GM20000 (cell line): Measurements from ENCODE around the gene ST7.

Experiments used
- DNase-seq: peaks from one replicate; pipeline ENCODE4 v3.0.0; 2012; ENCODE audit warnings: low spot score
- TF ChIP-seq, protein P1 (sequence below): IDR thresholded peaks from 2 replicates; pipeline ENCODE4 v1.5.1; 2012; ENCODE audit warnings: mild to moderate bottlenecking, control low read depth; ENCODE audit errors: extremely low read depth, missing control alignments

ST7 gene

DNA sequence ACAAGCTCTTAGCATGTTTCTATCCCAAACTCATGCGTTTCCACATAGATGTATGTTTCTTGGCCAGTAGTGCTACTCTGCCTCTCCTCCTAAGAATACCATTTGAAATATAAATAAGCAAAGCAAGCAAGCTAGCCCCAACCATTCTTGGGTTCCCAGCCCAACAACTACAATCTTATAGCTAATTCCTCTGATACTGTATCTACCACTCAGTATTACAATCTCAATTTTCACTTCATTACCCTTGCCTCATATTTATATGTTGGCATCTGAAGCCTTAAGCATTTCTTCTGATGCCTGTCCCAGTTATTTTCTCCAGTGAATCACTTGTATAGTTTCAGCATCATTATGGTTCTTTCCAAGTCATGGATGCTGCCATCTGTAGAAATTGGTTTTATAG, 181.1 kb downstream of the ST7 start:
- DNase-seq: no peak

GRCh38 chr7:117134889-117135552, 181.7 kb downstream of the ST7 start:
- no peak for DNase-seq
- TF ChIP-seq, protein P1, sequence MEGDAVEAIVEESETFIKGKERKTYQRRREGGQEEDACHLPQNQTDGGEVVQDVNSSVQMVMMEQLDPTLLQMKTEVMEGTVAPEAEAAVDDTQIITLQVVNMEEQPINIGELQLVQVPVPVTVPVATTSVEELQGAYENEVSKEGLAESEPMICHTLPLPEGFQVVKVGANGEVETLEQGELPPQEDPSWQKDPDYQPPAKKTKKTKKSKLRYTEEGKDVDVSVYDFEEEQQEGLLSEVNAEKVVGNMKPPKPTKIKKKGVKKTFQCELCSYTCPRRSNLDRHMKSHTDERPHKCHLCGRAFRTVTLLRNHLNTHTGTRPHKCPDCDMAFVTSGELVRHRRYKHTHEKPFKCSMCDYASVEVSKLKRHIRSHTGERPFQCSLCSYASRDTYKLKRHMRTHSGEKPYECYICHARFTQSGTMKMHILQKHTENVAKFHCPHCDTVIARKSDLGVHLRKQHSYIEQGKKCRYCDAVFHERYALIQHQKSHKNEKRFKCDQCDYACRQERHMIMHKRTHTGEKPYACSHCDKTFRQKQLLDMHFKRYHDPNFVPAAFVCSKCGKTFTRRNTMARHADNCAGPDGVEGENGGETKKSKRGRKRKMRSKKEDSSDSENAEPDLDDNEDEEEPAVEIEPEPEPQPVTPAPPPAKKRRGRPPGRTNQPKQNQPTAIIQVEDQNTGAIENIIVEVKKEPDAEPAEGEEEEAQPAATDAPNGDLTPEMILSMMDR: no peak

More for the DNA sequence above, 181.1 kb downstream of the ST7 start:
- TF ChIP-seq, protein P1: no peak

GRCh38 chr7:117135553-117135891, 182.2 kb downstream of the ST7 start:
- TF ChIP-seq, protein P1: no peak
- DNase-seq: no peak

- DNase-seq: no peak
- TF ChIP-seq, protein P1: no peak
These were observed 184.6 kb downstream of the ST7 start for GRCh38 chr7:117137868-117138267.

GRCh38 chr7:117138495-117138894, 185.2 kb downstream of the ST7 start:
- TF ChIP-seq, protein P1: no peak
- no peak for DNase-seq

- TF ChIP-seq, protein P1: no peak
- DNase-seq: no peak
These were observed 185.7 kb downstream of the ST7 start for GRCh38 chr7:117138981-117139380.

DNA sequence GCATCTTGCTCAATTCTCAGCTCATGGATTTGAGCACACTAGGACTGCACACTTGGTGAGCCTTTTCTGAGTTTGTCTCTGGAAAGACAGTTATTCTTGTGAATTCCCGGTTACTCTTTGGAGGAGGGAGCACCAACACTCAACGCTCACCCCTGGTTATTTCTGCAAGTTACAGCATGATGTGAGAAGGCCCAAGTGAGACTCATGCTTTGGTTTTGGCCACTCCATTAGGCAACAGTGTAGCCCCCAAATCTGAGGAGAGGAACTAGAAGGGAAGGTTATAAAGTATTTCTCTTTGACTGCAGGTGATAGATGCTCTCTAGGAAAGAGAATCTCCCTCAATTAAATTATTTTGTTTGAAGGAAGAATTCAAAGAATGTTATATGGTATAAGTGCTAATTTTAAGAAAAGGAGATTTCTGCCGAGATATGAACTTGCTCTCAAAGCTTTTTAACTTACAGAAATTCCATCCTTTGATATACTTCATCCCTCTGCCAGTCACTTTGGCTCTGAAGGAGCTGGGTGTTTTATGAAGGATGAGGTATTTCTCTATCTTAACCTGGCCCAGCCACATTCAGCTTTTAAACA, 186.2 kb downstream of the ST7 start:
- no peak for DNase-seq
- TF ChIP-seq, protein P1: no peak
